Activated gamma-delta T cell treated with anti-CD3 and anti-CD28 coated beads, Interleukin-2, amount 50 U/mL, for 16 hours (primary cell): ENCODE measurements around the gene PLCH2.

ENCODE experiments used
- DNase-seq: peaks from one replicate; pipeline ENCODE4 v3.0.0-alpha.2; 2020; ENCODE audit warnings: low read depth

Gene PLCH2

GRCh38 chr1:2513939-2514652, 38.0 kb downstream of the PLCH2 start:
- no peak for DNase-seq

DNA sequence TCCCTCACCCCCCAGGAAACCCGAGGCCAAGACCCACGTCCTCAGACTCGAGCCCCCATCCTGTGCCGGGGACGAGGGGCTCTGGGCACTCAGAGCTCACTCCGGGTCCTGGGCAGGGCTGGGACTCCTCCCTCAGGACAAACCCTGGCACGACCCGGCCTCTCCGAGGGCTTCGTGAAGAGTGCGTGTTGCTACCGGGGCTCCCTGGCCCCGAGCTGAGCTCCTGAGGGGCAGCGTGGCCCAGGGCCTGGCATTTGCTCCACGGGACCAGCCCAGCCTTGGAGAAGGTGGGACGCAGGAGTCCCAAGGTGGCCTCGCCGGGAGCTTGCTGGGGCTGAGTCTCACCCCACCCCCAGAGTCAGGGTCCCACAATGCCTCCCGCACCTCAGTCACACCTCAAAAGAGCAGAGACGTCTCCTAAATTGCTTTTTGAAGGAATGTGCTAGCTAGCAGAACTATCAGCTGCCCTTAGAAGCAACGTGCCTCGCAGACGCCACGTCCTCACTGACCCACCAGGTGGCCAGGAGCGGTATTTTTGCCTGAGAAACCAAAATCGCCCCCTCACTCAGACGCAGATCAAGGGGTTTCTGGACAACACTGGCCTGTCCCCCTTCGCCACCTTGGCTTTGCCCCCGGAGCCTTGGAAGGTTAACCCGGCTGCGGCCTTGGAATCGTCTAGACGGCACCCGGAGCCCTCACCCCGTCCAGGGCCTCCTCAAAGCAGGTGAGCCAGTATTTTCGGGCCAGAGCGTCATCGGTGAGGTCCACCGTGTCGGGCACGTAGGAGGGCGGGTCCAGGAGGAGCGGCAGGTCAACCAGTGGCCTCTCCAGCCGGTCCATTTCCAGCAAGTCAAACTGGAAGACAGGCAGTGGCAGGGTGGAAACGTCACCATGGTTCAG, 39.0 kb downstream of the PLCH2 start:
- no peak for DNase-seq

- no peak for DNase-seq
These were observed 39.6 kb downstream of the PLCH2 start for GRCh38 chr1:2515763-2516080.

GRCh38 chr1:2516124-2516523, 40.0 kb downstream of the PLCH2 start:
- no peak for DNase-seq

GRCh38 chr1:2516946-2517345, 40.9 kb downstream of the PLCH2 start:
- no peak for DNase-seq

GRCh38 chr1:2517966-2518365, 41.9 kb downstream of the PLCH2 start:
- DNase-seq: no peak

GRCh38 chr1:2518528-2518927, 42.4 kb downstream of the PLCH2 start:
- no peak for DNase-seq

DNA sequence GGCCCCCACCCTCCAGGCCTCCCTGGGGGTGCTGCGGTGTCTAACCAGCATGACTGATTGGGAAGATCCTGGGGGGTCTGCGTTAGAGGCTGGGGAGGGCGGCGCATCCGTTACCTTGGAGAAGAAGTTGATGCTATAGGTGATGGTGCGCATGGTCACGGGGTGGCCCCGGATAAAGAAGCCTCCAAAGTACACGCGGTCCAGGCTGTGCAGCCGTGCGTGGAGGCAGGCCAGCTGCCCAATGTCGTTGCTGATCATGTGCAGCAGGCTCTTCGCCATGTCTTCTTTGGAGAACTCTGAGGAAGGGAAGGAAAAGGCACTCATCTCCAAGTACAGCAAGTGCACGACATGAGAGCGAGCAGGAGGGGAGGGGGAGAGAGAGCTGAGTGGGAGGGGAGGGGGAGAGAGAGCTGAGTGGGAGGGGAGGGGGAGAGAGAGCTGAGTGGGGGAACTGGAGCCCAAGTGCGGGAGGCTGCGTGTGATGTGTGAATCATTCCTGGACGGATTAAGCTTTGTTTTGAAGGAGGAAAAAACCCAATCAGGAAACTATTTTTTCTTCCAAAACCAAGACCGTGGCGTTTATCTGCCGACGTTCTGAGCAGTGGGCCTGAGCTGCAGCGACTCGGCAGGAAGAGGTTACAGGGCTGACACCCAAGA, 43.1 kb downstream of the PLCH2 start:
- no peak for DNase-seq

GRCh38 chr1:2519729-2520128, 43.6 kb downstream of the PLCH2 start:
- no peak for DNase-seq

GRCh38 chr1:2520206-2520605, 44.1 kb downstream of the PLCH2 start:
- DNase-seq: no peak

DNA sequence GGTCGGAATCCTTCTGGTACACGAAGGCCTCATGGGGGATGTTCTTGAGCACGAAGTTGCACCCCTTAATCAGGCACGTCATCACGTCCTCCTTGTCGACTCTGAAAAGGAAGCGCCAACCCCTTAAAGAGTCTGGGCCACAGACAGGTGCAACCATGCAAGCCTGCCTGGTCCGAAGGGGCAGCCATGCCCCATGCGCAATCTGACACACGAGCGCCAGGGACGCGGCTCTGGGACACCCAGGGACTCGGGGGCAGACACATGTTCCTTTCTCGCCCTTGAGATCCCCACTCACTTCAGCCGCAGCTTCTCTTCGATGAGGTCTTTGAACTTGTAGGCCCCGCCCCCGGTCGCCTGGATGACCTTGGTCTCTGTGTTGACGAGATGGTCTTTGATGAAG, 44.7 kb downstream of the PLCH2 start:
- DNase-seq: no peak

- no peak for DNase-seq
These were observed 46.1 kb downstream of the PLCH2 start for GRCh38 chr1:2522230-2522629.

DNA sequence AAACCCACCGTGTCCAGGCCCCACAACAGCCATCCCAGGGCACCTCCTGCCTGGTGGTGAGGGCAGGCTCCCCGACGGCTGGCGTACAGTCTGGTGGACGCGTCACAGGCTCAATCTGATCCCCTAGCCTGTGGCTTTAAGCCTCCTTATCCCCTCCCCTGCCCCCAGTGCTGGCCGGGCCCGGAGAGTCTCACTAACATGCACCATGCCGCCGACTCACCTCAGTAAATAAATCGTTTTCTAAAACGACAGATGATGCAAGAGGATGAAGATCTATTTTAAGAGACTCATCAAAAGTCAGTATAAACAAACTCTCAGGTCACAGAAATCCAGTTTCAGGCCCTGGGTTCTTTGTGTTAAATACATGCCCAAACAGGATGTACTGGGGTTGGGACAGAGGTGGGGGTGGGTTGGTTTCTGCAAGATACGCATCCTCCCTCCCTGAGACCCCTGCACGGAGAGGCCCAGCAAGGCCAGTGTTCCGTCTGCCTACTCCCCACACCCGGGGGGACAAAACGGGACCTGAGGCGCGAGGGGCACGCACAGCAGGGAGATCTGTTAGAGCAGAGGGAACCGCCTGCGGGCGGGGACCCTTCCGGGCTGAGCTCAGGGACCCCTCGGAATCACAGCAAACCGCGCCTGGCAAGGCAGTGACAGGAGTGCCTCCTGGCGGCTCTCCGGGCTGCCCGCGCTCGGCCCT, 47.3 kb downstream of the PLCH2 start:
- no peak for DNase-seq

DNA sequence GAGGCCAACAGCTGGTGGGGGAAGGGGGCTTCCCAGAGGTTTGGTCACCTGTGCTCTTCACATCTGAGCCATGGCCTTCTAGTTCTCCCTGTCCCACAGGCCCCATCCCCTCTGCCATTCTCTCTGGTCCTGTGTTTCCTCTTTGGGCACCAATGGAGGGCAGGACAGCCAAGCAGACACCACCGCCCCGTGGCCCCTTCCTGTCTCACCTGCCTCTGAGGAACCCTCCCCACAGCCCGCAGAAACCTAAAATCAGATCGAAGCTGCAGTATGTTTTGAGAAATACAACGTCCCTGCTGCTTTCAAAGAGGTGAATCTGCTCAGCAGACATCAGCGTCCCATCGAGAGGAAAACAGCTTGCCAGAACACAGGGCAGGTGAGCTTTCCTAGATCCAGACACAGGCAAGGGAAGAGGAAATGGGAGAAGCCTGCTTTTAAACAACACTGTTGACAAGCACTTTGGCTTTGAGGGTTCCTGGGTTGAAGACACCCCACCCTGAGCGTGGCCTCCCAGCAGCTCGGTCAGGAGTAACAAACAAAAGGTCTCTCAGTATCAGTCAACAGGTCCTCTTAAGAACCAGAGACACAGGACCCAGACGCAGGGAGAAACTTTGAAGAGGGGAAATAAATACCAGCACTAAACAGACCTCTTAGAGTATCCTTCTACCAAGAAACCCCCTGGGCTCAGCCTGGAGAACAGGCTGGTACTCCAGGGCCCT, 48.0 kb downstream of the PLCH2 start:
- DNase-seq: peak; percentile 34

GRCh38 chr1:2525572-2525919, 49.5 kb downstream of the PLCH2 start:
- no peak for DNase-seq

DNA sequence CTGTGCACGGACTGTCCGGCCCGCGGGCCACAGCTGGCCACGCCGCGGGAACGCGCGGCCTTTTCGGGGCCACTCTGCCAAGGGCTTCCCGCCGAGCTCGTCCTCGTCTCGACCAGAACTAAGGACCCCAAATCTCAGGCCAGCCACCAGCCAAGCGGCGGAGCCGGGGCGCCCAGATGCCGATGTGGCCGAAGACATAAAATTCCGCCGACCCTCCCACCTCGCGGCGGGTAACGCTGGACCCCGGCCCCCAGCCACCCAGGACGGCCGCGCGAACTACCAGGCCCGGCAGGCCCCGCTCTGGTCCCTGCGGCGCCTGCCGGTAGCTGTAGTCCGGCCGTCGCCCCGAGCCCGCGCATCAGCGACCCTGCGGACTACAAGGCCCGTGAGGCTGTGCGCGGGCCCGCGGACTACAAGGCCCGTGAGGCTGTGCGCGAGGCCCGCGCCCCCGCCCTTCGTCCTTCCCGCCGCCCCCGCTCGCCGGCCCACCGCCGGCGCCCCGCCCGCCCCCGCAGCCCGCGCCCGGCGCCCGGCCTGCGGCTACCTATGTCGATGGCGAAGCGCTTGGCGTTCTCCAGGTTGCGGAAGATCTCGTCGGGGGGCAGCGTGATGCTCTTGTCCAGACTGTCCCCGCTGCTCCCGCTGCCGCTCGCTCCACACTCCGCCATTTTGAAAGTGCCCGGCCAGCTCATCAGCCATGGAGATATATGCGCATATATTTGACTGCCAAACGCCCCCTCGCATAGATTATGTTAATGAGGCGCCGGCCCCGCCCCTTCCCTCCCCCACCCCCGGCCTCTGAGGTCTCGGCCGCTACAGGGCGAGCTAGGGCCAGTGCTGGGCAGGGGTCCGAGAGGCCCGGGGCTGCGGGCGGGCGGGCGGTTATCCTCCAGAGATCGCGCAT, 50.1 kb downstream of the PLCH2 start, which contains the start of gene PANK4:
Gene PANK4, minus strand, starts transcription at position 677 of the 904 bp plus-strand sequence. Its CDS starts 9 bp downstream, at position 668.
- peak; percentile 82 for DNase-seq

DNA sequence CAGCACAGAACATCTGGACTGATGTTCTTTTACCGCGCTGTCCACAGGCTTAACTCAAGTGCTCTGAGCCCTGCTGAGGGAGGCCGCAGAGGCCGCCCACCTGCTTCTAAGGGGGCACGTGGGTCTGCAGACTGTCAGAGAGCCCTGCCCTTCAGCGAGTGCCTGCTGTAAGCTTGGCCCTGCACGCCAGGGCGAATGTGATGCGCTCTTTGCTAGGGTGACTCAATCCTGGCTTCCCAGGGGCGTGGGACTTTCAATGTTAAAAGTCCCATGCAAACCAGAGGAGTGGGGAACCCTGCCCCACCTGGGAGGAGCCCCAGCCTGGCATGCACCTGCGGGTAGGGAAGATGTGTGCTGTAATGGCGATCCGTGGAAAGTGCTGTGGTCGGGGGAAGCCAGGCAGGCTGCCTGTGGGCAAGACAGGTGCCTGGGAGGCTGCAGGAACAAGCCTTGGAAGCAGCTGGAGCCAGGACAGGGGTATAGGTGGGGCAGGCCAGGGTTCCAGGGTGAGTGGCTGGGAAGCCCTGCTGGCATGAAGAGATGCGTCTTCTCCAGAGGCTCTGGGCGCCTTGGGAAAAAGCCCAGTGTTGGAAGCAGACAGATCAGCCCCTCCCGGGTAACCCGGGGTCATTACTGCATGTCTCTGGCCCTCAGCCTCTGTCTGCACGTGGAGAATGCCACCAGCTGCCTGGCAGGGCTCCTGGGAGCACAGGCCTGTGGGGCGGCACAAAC, 50.9 kb downstream of the PLCH2 start:
- DNase-seq: peak; percentile 38

- DNase-seq: no peak
These were observed 51.4 kb downstream of the PLCH2 start for GRCh38 chr1:2527556-2527860.

DNA sequence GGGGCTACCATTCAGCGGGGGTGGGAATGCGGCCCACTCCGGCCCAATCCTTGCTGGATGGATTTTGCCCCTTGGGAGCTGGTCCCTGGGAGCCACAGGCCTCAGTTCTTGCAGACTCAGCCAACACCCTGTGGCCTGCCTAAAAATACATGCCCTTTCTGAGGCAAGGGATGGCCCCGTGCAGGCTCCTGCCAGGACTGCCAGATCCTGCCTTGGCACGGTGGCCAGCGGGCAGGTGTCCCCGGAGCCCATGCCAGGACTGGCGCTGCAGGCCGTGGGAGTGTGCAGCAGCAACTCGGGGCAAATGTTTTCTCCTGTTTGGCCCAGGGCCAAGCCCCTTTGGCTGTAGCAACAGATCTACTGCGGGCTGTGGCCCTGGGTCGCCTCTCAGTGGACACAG, 51.9 kb downstream of the PLCH2 start:
- no peak for DNase-seq

DNA sequence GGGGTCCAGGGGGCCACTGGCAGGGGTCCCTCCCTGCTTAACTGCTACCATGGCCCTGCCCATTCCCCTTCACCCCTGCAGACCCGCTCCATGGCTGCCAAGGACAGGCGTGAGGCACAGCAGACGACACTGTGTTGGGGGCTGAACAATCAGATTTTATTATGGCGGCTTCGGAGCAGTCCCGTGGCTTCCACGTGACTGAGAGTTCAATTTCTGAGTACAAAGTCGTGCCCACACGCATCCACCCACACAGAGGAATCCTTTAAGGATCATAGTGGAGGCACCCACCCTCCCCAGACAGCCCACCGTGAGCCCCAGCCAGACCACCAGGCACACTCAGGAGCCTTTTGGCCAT, 52.5 kb downstream of the PLCH2 start:
- DNase-seq: no peak
